CD4-positive, alpha-beta T cell treated with Interleukin-2 at 100 ng/mL for 4 hours (primary cell): ENCODE results near the gene FAM241A.

Experiments used
- DNase-seq: peaks from one replicate; pipeline ENCODE4 v3.0.0-alpha.2; 2020; ENCODE audit warnings: low spot score

FAM241A gene

GRCh38 chr4:112214390-112215264, 69.4 kb downstream of the FAM241A start:
- peak; percentile 42 for DNase-seq

- no peak for DNase-seq
Measured at GRCh38 chr4:112219826-112220366, 74.6 kb downstream of the FAM241A start.

- DNase-seq: no peak
Measured at GRCh38 chr4:112222219-112222955, 77.1 kb downstream of the FAM241A start.

DNA sequence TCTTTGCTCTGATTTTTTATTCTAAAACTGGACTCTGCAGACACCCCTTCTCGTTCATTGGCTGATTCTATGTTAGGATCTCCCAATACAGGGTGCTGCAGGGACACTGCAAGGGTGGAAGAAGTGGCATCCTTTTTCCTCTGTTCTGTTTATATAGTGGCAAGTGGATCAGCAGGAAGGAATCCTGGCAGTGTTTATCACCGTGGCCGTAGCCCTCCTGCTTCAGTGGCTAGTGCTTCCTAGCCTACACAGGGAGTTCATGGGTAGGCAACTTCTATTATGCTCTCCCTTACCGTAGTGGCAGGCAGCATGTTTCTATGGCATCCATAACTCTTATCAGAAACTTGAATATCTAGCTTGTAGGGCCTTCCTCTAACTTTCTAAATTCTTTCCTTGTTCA, 79.9 kb downstream of the FAM241A start:
- no peak for DNase-seq

- DNase-seq: peak; percentile 95
Measured at GRCh38 chr4:112230879-112231778, 85.9 kb downstream of the FAM241A start.

GRCh38 chr4:112231779-112232713, 86.8 kb downstream of the FAM241A start, which contains the start of gene AP1AR:
Gene AP1AR (plus strand): TSS chr4:112231787. CDS start chr4:112232092, 305 bp downstream.
- DNase-seq: peak; percentile 73

DNA sequence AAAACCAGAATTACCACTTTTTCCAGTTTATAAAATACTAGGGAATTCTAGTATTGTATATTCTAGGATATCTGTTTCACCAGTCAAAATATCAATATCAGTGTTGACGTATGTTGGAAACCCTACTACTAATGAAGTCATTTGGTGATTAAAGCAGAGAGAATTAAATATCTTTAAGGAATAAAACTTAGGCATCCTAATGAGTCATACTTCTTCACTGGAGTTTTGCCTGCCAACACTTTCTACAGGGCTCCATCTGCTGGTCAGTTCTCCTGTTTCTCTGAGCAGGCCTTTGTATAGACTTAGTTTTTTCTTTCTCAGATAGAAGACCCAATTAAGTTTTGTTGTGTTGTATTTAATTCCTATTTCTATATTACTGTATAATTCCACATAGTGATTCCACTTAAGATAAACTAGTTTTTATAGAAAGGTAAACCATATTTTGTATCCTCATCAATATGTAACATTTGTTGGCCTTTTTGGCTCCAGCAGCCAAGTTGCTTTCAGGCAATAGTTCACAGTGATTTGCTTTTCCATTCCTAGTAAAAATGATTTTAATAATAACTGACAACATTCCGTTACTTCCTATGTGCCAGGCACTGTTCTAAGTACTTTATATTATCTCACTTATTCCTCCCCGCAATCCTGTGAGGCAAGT, 89.8 kb downstream of the FAM241A start:
- DNase-seq: peak; percentile 72

DNA sequence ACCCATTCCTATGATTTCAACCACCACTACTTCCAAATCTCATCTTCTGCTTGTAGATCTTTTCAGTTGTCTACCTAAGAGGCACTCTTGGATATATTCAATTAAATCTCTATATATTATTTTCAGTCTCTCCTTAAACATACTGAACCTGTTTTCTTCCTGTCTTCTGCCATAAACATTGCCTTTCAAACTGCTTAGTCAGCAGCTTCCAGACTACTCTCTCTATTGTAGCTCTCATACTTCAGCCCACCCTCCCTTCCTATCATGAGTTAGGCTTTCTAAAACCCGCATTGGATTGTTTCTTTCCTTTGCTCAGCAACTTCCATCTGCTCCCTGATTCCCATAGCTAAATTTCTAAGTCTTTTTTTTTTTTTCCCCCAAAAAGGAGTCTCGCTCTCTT, 90.8 kb downstream of the FAM241A start:
- no peak for DNase-seq

GRCh38 chr4:112238833-112239232, 93.6 kb downstream of the FAM241A start:
- DNase-seq: no peak
